Mucosa of descending colon (tissue), 3 donors: ENCODE data around the gene OSBPL3. TPM values are rescaled to one million over a fixed set of nuclear protein-coding genes. Genes with fewer than 3 reads are reported as not detected.

Source experiments
- ATAC-seq: fragments of 200-7000 bp; cut with Tn5 transposase; one replicate; pipeline ENCODE4 v1.9.1; 2020; ENCODE audit warnings: mild to moderate bottlenecking, moderate library complexity
- DNase-seq, 3 donors: peaks; one replicate each; pipeline ENCODE4 v3.0.0-alpha.2; 2020
- H3K36me3 ChIP-seq: fragments of 200-600 bp; one replicate; pipeline ENCODE4 v1.8.0; 2021; ENCODE audit warnings: low read depth, mild to moderate bottlenecking
- H3K4me1 ChIP-seq: fragments of 200-600 bp; one replicate; pipeline ENCODE4 v1.8.0; 2021; ENCODE audit warnings: low read depth, mild to moderate bottlenecking
- H3K4me3 ChIP-seq: fragments of 200-600 bp; one replicate; pipeline ENCODE4 v1.8.0; 2021; ENCODE audit warnings: mild to moderate bottlenecking
- H3K9me3 ChIP-seq: fragments of 200-600 bp; one replicate; pipeline ENCODE4 v1.8.0; 2021; ENCODE audit warnings: mild to moderate bottlenecking
- CTCF ChIP-seq: fragments of 200-600 bp; IDR thresholded peaks from one replicate; pipeline ENCODE4 v1.8.0; 2022; ENCODE audit warnings: antibody characterized with exemption, mild to moderate bottlenecking
- intact Hi-C, 2 donors: fragments of 100-400 bp; cut with DNase I in 1 of 2; cut with micrococcal nuclease in 1 of 2; formaldehyde crosslinking; loops; one replicate each; pipeline versions ENCODE4 v1.11.0 to v1.11.1; 2022; cut with DNase I, micrococcal nuclease
- total RNA-seq, 3 donors: library from RNA; stranded (reverse); fragmentation: NEBNext Ultra II Directional in 2 of 3; extraction: Animal tissue kit (Norgen Biotek cat#: 25700) in 2 of 3; gene quantifications; one replicate each; pipeline versions ENCODE4 v1.2.1 to v1.2.4, GENCODE V29; 2021 to 2023
- donor health status: DM: no; HTN: no; CAD: no; lungs with moderate emphysema.
- donor health status: DM: no; HTN: no; CAD: no.
- donor health status: DM: no; HTN: yes; CAD: no.

Gene OSBPL3
- total RNA-seq, 3 donors from 2014 or later, result 9.0 to 15.4 (median 10.6) TPM

- no peaks in the 10 kb centered on the region for H3K9me3 ChIP-seq
- DNase-seq (peak in 2 of 3 donors; percentile 22 to 56), ATAC-seq (peak; percentile 53)
- no peaks in the 10 kb centered on the region for H3K4me1 ChIP-seq
- intact Hi-C loops, result no loop called here
- H3K36me3 ChIP-seq, result no peaks in the 10 kb centered on the region
- H3K4me3 ChIP-seq, result no peak overlapping the region
- no peak for TF ChIP-seq CTCF
Observed at GRCh38 chr7:24834128-24834798, 145.7 kb downstream of the OSBPL3 start.

DNA sequence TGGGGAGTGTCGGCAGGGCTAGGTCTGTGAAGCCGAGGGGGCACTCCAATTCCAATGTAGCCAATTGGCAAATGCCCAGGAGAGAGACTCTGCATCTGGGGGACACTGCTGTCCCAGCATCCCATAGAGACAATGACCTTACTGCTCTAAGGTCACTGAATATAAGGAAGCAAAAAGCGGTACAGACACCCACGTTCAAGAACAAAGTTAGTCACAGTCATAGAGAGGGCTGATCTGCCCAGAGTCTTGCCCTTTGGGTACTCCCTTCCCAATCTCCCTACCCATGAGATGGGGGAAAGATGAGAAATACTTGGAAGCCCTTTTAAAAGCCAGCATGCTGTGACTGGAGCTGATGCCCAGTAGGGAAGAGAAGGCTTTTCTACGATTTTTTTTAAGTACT, 146.4 kb downstream of the OSBPL3 start:
- Histone ChIP-seq H3K9me3 (no peaks in the 10 kb centered on the region), H3K36me3 (no peaks in the 10 kb centered on the region), H3K4me3 (no peak overlapping the region), H3K4me1 (no peaks in the 10 kb centered on the region)
- DNase-seq, result no peak
- no peak for TF ChIP-seq CTCF
- no peak for ATAC-seq
- intact Hi-C loops, result no loop called here

GRCh38 chr7:24831240-24831639, 148.7 kb downstream of the OSBPL3 start:
- Histone ChIP-seq H3K4me1 (peaks cover 3% of the 10 kb centered on the region), H3K36me3 (no peaks in the 10 kb centered on the region), H3K4me3 (no peak overlapping the region), H3K9me3 (no peaks in the 10 kb centered on the region)
- ATAC-seq, result no peak
- intact Hi-C loops, result no loop called here
- no peak for TF ChIP-seq CTCF
- DNase-seq, result no peak

GRCh38 chr7:24830440-24831050, 149.4 kb downstream of the OSBPL3 start:
- Histone ChIP-seq H3K9me3 (no peaks in the 10 kb centered on the region), H3K4me3 (no peak overlapping the region), H3K36me3 (no peaks in the 10 kb centered on the region), H3K4me1 (peaks cover 10% of the 10 kb centered on the region)
- TF ChIP-seq CTCF, result no peak
- intact Hi-C loops, result no loop called here
- ATAC-seq (no peak), DNase-seq (peak in 1 of 3 donors; percentile 20)

GRCh38 chr7:24829787-24830186, 150.2 kb downstream of the OSBPL3 start:
- Histone ChIP-seq H3K36me3 (no peaks in the 10 kb centered on the region), H3K4me3 (no peak overlapping the region), H3K9me3 (no peaks in the 10 kb centered on the region), H3K4me1 (peaks cover 13% of the 10 kb centered on the region)
- intact Hi-C loops, result no loop called here
- no peak for TF ChIP-seq CTCF
- ATAC-seq, result no peak
- DNase-seq, result no peak
